Brain microvascular endothelial cell (primary cell): ENCODE results near the gene PLA2G4B.

ENCODE experiments used
- DNase-seq: peaks from one replicate; pipeline ENCODE4 v3.0.0-alpha.2; 2020
- H3K27ac ChIP-seq: fragments of 250-450 bp; sonication (Bioruptor Pico); 2 replicates; pipeline ENCODE4 v1.5.1; 2020; ENCODE audit warnings: mild to moderate bottlenecking, moderate library complexity
- H3K27me3 ChIP-seq: fragments of 250-450 bp; sonication (Bioruptor Pico); replicated peaks from 2 replicates; pipeline ENCODE4 v1.5.1; 2020; ENCODE audit warnings: mild to moderate bottlenecking
- H3K36me3 ChIP-seq: fragments of 250-450 bp; sonication (Bioruptor Pico); replicated peaks from 2 replicates; pipeline ENCODE4 v1.5.1; 2020; ENCODE audit warnings: mild to moderate bottlenecking
- H3K4me3 ChIP-seq: 2 replicates; pipeline ENCODE4 v1.5.1; 2011; ENCODE audit warnings: low read depth, mild to moderate bottlenecking, control low read depth, low read length, moderate library complexity
- CTCF ChIP-seq: IDR thresholded peaks from 2 replicates; pipeline ENCODE4 v1.5.1; 2011; ENCODE audit warnings: low read depth, mild to moderate bottlenecking, moderate library complexity, low read length, control low read depth, inconsistent platforms; ENCODE audit errors: missing control alignments
- in situ Hi-C: cut with HindIII; loops from 2 replicates; pipeline ENCODE4 v1.10.0; 2017; ENCODE audit warnings: low sequenced_read_pairs, low pct_ligation_motif_present

Gene PLA2G4B

GRCh38 chr15:41851167-41851523 lies 12.5 kb downstream of the PLA2G4B start:
- Histone ChIP-seq H3K27ac (no peak overlapping the region), H3K36me3 (peaks cover 3% of the 10 kb centered on the region), H3K4me3 (no peak overlapping the region), H3K27me3 (no peaks in the 10 kb centered on the region)
- in situ Hi-C loops, result no loop called here
- no peak for DNase-seq
- TF ChIP-seq CTCF, result no peak

- no peaks in the 10 kb centered on the region for H3K27me3 ChIP-seq
- no peak for TF ChIP-seq CTCF
- DNase-seq, result no peak
- H3K27ac ChIP-seq, result no peak overlapping the region
- H3K36me3 ChIP-seq, result peaks cover 3% of the 10 kb centered on the region
- in situ Hi-C loops, result no loop called here
- no peak overlapping the region for H3K4me3 ChIP-seq
Observed at GRCh38 chr15:41851755-41852370, 13.2 kb downstream of the PLA2G4B start.

GRCh38 chr15:41852736-41853590 lies 14.3 kb downstream of the PLA2G4B start:
- H3K27me3 ChIP-seq, result no peaks in the 10 kb centered on the region
- no peak overlapping the region for H3K27ac ChIP-seq
- no peak overlapping the region for H3K4me3 ChIP-seq
- TF ChIP-seq CTCF, result no peak
- in situ Hi-C loops, result no loop called here
- no peaks in the 10 kb centered on the region for H3K36me3 ChIP-seq
- no peak for DNase-seq

- Histone ChIP-seq H3K27me3 (no peaks in the 10 kb centered on the region), H3K36me3 (no peaks in the 10 kb centered on the region), H3K27ac (no peak overlapping the region), H3K4me3 (no peak overlapping the region)
- DNase-seq, result no peak
- no peak for TF ChIP-seq CTCF
- in situ Hi-C loops, result no loop called here
Observed at GRCh38 chr15:41853831-41854230, 15.2 kb downstream of the PLA2G4B start.

GRCh38 chr15:41854443-41854842 lies 15.8 kb downstream of the PLA2G4B start:
- H3K4me3 ChIP-seq, result no peak overlapping the region
- H3K27me3 ChIP-seq, result no peaks in the 10 kb centered on the region
- in situ Hi-C loops, result no loop called here
- DNase-seq, result no peak
- no peaks in the 10 kb centered on the region for H3K36me3 ChIP-seq
- no peak for TF ChIP-seq CTCF
- no peak overlapping the region for H3K27ac ChIP-seq
